Keratinocyte (primary cell): ENCODE data around the gene TMPRSS6. TPM values are rescaled to one million over a fixed set of nuclear protein-coding genes. Genes with fewer than 3 reads are reported as not detected.

Experiments used
- DNase-seq: peaks from one replicate; pipeline ENCODE4 v3.0.0-alpha.2; 2011; ENCODE audit warnings: low read depth, missing footprints, low spot score
- FAIRE-seq: peaks from 2 replicates; lab custom pipeline; 2011; peaks lifted over from hg19 to GRCh38; lab: Jason Lieb, UNC
- H2AFZ ChIP-seq: 2 replicates; pipeline ENCODE4 v1.6.0; 2012; ENCODE audit warnings: low read length, control low read depth, inconsistent platforms; ENCODE audit not compliant: control insufficient read depth
- H3K27ac ChIP-seq: 2 replicates; pipeline ENCODE4 v1.5.1; 2011; ENCODE audit warnings: low read length; ENCODE audit not compliant: control insufficient read depth, insufficient read depth
- H3K27me3 ChIP-seq: 3 replicates; pipeline ENCODE4 v1.6.0; 2011; ENCODE audit warnings: low read length; ENCODE audit not compliant: control insufficient read depth, insufficient read depth; ENCODE audit errors: extremely low read depth
- H3K36me3 ChIP-seq, 2 experiments: 2 replicates in 1 of 2; 3 replicates in 1 of 2; pipeline ENCODE4 v1.5.1; 2011; ENCODE audit warnings: low read length in 2 of 2, mild to moderate bottlenecking in 1 of 2; ENCODE audit not compliant: control insufficient read depth in 2 of 2, insufficient read depth in 2 of 2; ENCODE audit errors: extremely low read depth in 1 of 2
- H3K4me1 ChIP-seq: 3 replicates; pipeline ENCODE4 v1.5.1; 2011; ENCODE audit warnings: low read length; ENCODE audit not compliant: control insufficient read depth, insufficient read depth; ENCODE audit errors: extremely low read depth
- H3K4me2 ChIP-seq: 3 replicates; pipeline ENCODE4 v1.6.0; 2011; ENCODE audit warnings: low read depth, low read length; ENCODE audit not compliant: control insufficient read depth, insufficient read depth; ENCODE audit errors: extremely low read depth
- H3K4me3 ChIP-seq, 3 experiments: fragments of 200-600 bp in 1 of 3; sonication (generic) in 1 of 3; 2 replicates in 2 of 3; 3 replicates in 1 of 3; pipeline ENCODE4 v1.5.1; 2011 to 2016; ENCODE audit warnings: low read length in 3 of 3, mild to moderate bottlenecking in 3 of 3, control low read depth in 2 of 3, inconsistent platforms in 1 of 3, low read depth in 1 of 3, mixed read lengths in 1 of 3, mixed run types in 1 of 3, moderate library complexity in 1 of 3; ENCODE audit not compliant: control insufficient read depth in 2 of 3, insufficient read depth in 2 of 3; ENCODE audit errors: extremely low read depth in 1 of 3
- H3K79me2 ChIP-seq: 2 replicates; pipeline ENCODE4 v1.6.0; 2012; ENCODE audit warnings: low read length; ENCODE audit not compliant: control insufficient read depth, insufficient read depth
- H3K9ac ChIP-seq: 3 replicates; pipeline ENCODE4 v1.6.0; 2011; ENCODE audit warnings: low read length; ENCODE audit not compliant: control insufficient read depth, insufficient read depth; ENCODE audit errors: extremely low read depth
- H3K9me1 ChIP-seq: 3 replicates; pipeline ENCODE4 v1.6.0; 2011; ENCODE audit warnings: low read length; ENCODE audit not compliant: control insufficient read depth, insufficient read depth; ENCODE audit errors: extremely low read depth
- H3K9me3 ChIP-seq: 2 replicates; pipeline ENCODE4 v1.5.1; 2012; ENCODE audit warnings: low read depth, low read length; ENCODE audit not compliant: control insufficient read depth
- H4K20me1 ChIP-seq: 3 replicates; pipeline ENCODE4 v1.6.0; 2011; ENCODE audit warnings: low read length; ENCODE audit not compliant: control insufficient read depth, insufficient read depth; ENCODE audit errors: extremely low read depth
- EZH2 ChIP-seq: IDR thresholded peaks from one replicate; pipeline ENCODE4 v1.6.1; 2012; ENCODE audit warnings: inconsistent platforms, mild to moderate bottlenecking, low read length, moderate library complexity
- dilution Hi-C: fragments of 300-500 bp; cut with MboI; formaldehyde crosslinking; loops from one replicate; pipeline ENCODE4 v1.7.0; 2020; ENCODE audit warnings: low sequenced_read_pairs; ENCODE audit not compliant: extremely low pct_ligation_motif_present
- polyA plus RNA-seq, 5 experiments: library from polyadenylated mRNA; depleted of rRNA in 3 of 5; stranded (reverse) in 3 of 5; stranded (forward) in 1 of 5; unstranded in 1 of 5; fragments of >200 nt; gene quantifications; 1 replicate in 1 of 5; 2 replicates in 3 of 5; 3 replicates in 1 of 5; pipeline versions ENCODE4 v1.2.1 to v1.2.3, GENCODE V29; 2011 to 2012; ENCODE audit warnings: missing spikeins in 2 of 5, low read depth in 1 of 5, low replicate concordance in 1 of 5
- TF ChIP-seq, protein P1 (sequence below), 3 experiments: IDR thresholded peaks in 1 of 3; conservative IDR thresholded peaks in 1 of 3; optimal IDR thresholded peaks in 1 of 3; 2 replicates in 2 of 3; 3 replicates in 1 of 3; pipeline versions ENCODE3 to v1.5.1; 2011; ENCODE audit warnings: low read length in 3 of 3, mild to moderate bottlenecking in 3 of 3, moderate library complexity in 2 of 3, control low read depth in 1 of 3, inconsistent platforms in 1 of 3; ENCODE audit not compliant: insufficient read depth in 2 of 3; ENCODE audit errors: extremely low read depth in 1 of 3

TMPRSS6 gene
- polyA plus RNA-seq, 1 donor (not counting 4 experiments of a cell fraction or from before 2014, with no cell fraction given): not detected

DNA sequence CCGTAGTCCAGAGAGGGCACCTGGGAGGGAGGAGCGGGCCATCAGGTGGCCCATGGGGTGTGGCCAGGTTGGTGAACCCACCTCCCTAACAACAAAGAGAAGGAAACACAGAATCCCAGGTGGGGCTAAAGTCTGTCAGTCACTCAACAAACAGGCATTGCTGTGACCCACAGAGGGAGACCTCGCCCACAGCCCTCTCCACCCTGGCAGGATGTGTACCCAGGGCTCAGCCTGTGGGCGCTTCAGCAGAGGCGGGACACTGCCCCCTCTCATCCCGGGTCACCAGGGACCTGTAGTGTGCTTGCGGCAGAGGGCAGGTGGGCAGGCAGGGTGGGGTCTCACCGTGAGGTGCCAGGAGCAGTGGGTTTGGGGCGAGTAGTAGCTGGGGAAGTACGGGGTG is 25.1 kb downstream of the TMPRSS6 start:
- no peaks in the 10 kb centered on the region for H3K9me3 ChIP-seq
- no peak overlapping the region for H3K9ac ChIP-seq
- H3K4me3 ChIP-seq: no peak overlapping the region
- no peaks in the 10 kb centered on the region for H3K36me3 ChIP-seq
- H2AFZ ChIP-seq: no peak overlapping the region
- H3K4me2 ChIP-seq: no peak overlapping the region
- no peak for DNase-seq
- TF ChIP-seq, protein P1, sequence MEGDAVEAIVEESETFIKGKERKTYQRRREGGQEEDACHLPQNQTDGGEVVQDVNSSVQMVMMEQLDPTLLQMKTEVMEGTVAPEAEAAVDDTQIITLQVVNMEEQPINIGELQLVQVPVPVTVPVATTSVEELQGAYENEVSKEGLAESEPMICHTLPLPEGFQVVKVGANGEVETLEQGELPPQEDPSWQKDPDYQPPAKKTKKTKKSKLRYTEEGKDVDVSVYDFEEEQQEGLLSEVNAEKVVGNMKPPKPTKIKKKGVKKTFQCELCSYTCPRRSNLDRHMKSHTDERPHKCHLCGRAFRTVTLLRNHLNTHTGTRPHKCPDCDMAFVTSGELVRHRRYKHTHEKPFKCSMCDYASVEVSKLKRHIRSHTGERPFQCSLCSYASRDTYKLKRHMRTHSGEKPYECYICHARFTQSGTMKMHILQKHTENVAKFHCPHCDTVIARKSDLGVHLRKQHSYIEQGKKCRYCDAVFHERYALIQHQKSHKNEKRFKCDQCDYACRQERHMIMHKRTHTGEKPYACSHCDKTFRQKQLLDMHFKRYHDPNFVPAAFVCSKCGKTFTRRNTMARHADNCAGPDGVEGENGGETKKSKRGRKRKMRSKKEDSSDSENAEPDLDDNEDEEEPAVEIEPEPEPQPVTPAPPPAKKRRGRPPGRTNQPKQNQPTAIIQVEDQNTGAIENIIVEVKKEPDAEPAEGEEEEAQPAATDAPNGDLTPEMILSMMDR (optimal IDR thresholded peaks at IDR 0.05 in 1 of 3, IDR thresholded peaks at IDR 0.05 in 1 of 3, conservative IDR thresholded peaks at IDR 0.05 in 1 of 3; ENCODE audit: extremely low read depth in 1 of 3, insufficient read depth in 2 of 3, low read length in 3 of 3): no peak
- TF ChIP-seq EZH2: no peak
- dilution Hi-C loops: no loop called here
- FAIRE-seq: no peak
- no peaks in the 10 kb centered on the region for H3K27me3 ChIP-seq
- no peaks in the 10 kb centered on the region for H3K9me1 ChIP-seq
- peaks cover 3% of the 10 kb centered on the region for H3K4me1 ChIP-seq
- no peaks in the 10 kb centered on the region for H4K20me1 ChIP-seq
- H3K27ac ChIP-seq: no peak overlapping the region
- H3K79me2 ChIP-seq: no peaks in the 10 kb centered on the region

DNA sequence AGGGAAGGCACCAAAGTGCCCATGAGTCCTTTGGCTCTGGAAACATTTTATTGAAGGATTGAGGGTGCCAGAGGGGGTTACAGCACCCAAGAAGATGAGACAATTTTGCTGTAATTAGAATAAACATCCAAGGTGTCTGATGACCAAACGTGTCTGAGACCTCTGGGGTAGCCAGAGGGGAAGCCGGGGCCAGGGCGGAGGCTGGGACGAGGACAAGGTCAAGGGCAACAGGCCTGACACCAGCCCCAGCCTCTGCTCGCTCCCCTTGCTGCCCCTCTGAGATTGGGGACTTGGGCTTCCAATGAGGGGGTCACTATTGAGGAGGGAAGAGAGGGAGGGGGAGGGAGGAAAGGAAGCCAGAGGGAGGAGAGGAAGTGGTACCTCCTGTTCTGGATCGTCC is 25.6 kb downstream of the TMPRSS6 start:
- Histone ChIP-seq H4K20me1 (no peaks in the 10 kb centered on the region), H3K36me3 (no peaks in the 10 kb centered on the region), H3K9me1 (no peaks in the 10 kb centered on the region), H3K9ac (no peak overlapping the region), H3K4me2 (no peak overlapping the region), H3K79me2 (no peaks in the 10 kb centered on the region), H3K4me3 (no peak overlapping the region), H3K27me3 (peaks cover 3% of the 10 kb centered on the region), H3K4me1 (peaks cover 3% of the 10 kb centered on the region), H3K9me3 (no peaks in the 10 kb centered on the region), H2AFZ (no peak overlapping the region), H3K27ac (no peak overlapping the region)
- DNase-seq (no peak), FAIRE-seq (no peak)
- TF ChIP-seq EZH2: no peak
- TF ChIP-seq, protein P1 (optimal IDR thresholded peaks at IDR 0.05 in 1 of 3, IDR thresholded peaks at IDR 0.05 in 1 of 3, conservative IDR thresholded peaks at IDR 0.05 in 1 of 3; ENCODE audit: extremely low read depth in 1 of 3, insufficient read depth in 2 of 3, low read length in 3 of 3): no peak
- dilution Hi-C loops: no loop called here
